Stimulated activated CD8-positive, alpha-beta memory T cell treated with anti-CD3 and anti-CD28 coated beads, Interleukin-2, amount 100 ng/mL, for 48 hours (primary cell): ENCODE measurements around the gene TEKTIP1.
A peak's percentile ranks its signal among the peaks of the same experiment; 100 is the strongest.
"Not testable (repeated sequence)": the region's sequence is repeated elsewhere in the genome, so short reads cannot be mapped to it uniquely, and the experiment has no call there.

Experiments
- DNase-seq, 2 donors: peaks; one replicate each; pipeline ENCODE4 v3.0.0-alpha.2; 2020; ENCODE audit warnings: low read depth in 2 of 2

The TEKTIP1 gene

DNA sequence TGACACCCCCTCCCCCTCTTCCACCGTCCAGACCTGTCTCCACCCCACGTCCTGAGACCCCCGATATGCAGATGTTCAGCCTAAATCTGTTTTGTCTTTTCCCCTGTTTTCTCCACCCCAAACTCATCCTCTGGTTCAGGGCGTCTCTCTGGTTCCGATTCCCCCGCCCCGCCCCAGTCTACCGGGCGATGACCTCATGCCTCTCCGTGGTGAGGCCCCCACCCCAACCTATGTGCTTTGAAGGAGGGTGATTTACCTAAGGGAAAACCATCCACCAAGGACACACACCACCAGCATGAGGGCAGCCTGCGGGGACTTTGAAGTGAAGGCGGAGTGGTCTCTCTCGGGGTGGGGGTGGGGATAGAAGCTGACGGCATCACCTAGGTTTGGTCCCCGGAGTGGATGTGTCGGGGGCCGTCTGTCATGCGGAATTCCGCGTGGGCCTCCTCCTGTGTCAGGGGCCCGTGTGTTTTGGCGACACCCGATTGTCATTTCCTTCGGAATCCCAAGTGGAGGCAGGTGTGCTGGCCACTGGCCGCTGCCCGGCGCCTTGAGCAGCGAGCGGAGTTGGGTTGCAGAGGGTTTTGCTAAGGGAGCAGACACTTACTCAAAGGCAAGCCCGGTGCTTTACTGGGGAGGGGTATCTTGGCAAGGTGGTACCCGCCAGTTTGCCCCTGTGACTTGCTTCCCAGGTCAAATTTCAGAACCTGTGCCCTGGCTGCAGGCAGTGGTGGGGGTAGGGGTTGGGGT, 31.4 kb upstream of the TEKTIP1 start:
- no peak for DNase-seq

DNA sequence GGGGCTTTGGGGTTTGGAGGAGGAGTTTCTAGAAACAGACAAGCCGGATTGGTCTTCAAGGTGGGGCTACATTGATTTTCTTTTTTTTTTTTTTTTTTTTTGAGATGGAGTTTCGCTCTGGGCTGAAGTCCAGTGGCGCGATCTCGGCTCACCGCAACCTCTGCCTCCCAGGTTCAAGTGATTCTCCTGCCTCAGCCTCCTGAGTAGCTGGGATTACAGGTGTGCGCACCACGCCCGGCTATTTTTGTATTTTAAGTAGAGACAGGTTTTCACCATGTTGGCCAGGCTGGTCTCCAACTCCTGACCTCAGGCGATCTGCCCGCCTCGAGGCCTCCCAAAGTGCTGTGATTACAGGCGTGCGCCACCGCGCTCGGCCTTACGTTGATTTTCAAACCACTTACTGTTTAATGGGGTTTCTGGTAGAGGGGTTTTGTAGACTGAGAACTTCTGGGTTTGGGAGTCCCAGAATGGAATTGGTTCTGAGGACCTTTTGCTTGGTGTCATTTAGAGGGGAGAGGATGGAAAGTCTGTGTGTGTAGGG, 30.8 kb upstream of the TEKTIP1 start:
- DNase-seq: not testable (repeated sequence)

DNA sequence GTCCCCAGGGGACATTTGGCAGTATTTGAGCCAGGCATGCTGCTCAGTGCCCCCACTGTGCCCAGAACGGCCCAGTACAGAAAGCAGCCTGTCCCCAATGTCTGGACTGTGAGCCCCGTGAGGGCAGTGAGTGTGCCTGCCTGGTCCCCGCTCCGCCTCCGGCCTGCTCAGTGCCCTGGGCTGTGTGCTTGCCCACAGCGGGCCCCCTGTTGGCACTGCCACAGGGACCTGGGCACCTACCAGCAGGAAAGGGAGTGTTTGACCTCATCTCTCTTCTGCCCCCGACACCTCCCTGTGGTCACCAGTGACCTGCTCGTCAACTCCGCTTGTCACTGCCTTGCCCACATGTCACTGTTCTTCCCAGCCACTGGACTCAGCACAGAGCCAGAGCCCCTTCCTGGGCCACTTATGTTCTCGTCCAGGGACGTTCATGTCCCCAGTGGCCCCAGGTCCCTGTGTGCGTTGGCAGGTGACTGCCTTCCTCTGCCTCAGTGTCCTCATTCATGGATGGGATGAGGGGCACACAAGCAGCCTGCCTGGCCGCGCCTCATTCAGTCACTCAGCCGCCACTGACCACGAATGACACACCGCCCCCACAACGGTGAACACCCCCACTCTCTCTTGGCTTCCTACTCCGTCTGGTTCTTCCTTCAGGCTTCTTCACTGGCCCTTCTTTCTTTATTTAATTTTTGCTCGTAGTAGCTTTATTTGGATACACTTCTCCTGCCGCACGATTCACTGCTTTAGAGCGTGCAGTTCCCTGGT, 30.0 kb upstream of the TEKTIP1 start:
- no peak for DNase-seq

DNA sequence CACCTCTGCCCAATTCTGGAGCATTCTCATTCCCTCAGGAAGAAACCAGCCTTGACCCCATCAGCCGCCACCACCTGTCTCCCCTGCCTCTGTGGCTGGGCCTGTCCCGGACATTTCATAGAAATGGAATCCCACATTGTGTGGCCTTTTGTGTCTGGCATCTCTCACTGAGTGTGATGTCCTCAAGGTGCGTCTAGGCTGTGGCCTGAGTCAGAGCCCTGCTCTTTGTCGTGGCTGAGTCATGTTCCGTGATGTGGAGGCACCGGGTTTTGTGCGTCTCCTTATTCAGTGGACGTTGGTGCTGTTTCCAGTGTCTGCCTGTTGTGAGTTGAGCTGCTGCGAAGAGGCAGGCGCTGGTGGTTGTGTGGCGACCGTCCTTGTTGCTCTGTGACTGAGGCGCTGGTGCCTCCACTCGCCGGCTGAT, 29.4 kb upstream of the TEKTIP1 start:
- DNase-seq: peak in 1 of 2 donors; percentile 38

DNA sequence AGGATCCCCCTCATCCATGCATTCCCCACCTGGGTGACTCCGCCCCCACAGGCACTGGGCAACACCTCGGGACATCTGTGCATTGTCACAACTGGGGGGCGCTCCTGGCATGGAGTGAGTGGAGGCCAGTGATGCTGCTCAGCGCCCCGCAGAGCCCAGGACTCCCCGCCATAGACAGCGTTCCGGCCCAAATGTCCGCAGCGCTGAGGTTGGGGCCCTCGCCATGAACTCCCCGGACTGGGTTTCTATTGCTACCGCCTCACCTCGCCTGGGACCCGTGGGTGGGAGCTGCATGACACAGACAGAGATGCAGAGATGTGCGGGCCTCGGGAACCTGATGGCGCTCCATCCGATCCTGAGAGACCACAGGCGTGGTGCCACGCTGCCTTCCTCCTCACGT, 28.2 kb upstream of the TEKTIP1 start:
- DNase-seq: no peak

DNA sequence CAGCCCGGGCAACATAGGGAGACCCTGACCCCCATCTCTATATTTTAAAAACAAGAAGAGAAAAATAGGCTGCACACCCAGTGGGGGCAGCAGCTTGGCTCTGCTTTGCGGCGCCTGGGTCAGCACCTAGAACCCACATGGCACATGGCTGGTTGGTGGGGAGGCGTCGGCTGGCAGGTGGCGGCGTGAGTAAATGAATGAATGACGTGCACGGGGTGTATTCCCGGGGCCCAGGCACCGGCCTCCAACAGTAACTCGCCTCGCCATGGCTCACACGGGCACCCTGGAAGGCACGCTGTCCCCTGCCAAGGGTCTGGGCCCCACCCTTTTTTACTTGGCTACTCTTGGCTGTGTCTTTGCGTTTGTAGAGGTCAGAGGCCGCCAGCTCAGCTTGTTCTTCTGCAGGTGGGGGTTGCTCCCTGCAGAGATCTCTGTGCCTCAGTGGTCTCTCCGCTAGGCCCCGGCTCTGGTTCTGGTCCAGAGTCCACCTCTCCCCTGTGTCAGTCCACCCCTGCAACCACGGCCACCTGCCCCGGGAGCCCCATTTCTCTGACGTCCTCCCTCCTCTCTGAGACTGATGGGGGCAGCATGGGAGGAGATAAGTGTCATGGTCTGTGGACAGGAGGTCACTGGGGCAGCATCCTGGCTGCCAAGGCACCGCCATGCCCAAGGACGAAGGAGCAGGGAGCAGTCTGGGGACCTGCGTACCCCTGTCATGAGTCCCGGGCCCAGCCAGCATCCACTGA, 27.3 kb upstream of the TEKTIP1 start:
- no peak for DNase-seq

DNA sequence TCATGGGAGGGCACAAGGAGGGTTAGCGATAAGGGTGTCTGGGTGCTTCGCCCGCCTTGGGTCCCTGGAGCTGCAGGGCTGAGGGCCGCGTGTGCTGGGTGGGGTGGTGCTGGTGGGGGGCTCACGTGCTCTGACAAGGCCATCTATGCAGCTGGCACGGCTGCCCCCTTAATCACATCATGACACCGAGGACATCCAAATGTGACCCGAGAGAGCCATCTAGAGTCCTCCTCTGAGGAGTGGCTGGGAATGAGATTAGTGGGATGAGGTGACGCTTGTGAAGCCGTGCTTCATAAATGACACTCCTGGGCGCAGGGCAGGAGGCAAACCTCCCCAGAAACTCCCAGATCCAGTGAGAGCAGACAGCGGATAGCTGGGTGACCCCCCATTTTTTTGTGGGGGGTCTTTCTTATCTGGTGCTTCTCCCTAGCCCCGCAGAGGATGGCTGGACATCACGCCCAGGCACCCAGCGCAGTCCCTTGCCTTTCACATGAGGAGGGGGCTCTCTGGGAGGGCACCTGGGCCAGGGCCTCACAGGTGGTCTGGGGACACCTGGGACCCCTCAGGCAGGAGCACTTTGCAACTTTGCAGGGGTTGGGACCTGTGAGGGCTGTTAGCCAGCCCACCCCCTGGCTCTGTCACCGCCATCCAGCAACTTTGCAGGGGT, 26.3 kb upstream of the TEKTIP1 start:
- no peak for DNase-seq

DNA sequence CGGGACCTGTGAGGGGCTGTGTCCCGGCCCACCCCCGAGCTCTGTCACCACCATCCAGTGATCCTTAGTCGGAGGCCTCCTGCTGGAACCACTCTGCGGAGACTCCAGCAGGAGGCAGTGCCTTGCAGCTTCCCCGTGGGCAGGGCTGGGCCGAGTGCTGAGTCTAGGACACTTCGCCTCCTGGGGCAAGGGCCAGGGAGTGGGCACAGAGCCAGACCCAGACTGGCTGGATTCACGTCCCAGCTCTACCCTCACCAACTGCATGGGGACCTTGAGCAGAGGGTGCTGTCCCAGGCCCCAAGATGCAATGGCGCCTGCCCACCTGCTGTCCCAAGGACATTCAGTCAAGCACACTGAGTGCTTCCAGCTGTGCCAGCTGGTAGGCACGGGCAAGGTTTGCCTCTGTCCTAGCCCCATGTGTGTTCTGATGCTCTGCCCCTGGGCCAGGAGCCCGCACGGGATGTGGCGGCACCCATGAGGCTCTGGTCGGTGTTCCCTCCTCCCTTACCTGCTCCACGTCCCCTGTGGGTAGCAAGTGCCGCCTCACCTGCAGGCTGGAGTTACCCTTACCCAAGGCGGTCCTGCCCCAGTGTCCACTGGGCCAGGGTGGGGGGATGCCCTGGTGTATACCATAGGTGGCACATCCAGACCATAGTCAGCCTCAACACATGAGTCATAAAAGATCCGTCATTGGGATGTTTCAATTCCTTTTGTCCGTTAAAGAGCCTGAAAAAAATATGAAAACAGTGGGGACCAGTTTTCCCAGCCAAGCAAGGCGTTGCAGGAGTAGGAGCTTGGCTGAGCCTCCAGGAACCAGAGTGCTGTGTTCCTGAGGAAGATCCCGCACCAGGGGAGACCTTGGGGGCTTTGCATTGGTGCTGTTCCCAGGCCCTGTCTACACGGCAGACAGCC, 25.5 kb upstream of the TEKTIP1 start:
- no peak for DNase-seq

DNA sequence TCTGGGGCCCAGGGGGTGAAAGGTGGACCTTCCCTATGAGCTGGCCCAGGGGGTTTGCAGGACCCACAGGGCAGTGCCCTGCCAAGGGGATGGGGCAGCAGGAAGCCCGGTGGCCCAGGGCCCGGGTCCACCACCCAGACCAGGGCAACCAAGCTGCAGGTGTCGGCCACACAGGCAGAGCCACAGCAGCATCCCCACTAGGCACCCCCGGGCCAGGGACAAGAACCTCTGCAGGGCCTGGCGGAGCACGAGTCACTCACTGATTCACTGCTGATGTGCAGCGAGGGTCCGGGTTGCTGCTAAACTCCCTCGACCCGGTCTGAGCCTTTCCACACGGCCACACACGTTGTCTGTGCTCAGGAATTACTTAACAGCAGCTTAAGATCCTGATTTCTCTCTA, 24.0 kb upstream of the TEKTIP1 start:
- no peak for DNase-seq

DNA sequence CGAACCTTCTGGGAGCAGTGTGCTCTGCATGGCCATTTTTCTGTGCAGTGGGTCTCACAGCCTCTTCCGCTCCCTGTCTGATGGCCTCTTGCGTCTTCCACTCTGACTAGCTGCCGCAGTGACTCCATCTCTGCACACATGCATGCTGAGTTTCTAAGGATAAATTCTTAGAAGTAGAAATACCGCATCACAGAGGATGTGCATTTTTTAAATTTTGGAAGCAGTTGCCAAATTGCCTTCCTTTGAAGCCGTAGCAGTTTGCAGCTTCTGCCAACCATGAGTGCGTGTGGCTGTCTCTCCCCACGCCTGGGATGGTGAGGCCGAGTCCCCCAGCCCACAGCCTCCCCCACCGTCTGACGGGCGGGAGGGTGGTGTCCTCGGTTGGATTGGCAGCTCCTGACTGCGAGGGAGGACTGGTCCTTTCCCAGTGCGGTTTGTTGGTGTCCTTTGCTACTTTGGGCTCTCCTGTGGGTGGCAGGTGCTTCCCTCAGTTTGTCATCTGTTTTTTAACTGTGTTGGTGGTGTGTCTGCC, 23.0 kb upstream of the TEKTIP1 start:
- no peak for DNase-seq

DNA sequence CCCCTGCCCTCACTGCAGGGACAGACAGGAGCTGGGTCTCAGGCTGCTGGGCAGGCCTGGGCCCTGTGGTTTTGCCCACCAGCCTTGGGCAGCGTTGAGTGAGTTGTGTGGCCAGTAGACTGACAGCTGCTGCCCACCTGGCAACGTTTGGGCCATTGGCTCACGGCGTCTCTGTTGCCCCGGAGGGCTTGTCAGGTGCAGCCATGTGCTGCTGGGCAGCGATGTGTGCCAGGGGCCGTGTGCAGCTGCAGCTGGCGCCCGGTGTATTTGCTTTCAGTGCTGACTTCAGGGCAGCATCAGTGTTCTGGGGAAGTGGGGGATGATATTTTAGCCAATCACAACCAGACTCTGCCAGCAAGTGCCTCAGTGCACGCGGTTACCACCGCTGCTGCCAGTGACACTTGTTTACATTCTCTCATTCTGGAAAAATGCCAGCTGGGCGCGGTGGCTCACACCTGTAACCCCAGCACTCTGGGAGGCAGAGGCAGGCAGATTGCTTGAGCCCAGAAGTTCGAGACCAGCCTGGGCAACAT, 22.2 kb upstream of the TEKTIP1 start:
- no peak for DNase-seq

DNA sequence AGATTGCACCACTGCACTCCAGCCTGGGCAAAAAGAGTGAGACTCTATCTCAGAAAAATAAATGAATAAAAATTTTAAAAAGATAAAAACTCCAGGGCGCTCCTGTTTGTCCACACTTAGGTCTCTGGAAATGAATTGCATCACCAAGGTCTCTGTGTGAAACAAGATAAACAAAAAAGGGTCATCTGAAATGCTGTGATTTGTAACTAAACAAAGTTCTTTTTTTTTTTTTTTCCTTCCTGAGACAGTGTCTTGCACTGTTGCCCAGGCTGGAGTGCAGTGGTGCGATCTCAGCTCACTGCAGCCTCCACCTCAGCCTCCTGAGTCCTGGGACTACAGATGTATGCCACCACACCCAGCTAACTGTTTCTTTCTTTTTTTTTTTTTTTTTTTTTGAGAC, 21.3 kb upstream of the TEKTIP1 start:
- DNase-seq: no peak

DNA sequence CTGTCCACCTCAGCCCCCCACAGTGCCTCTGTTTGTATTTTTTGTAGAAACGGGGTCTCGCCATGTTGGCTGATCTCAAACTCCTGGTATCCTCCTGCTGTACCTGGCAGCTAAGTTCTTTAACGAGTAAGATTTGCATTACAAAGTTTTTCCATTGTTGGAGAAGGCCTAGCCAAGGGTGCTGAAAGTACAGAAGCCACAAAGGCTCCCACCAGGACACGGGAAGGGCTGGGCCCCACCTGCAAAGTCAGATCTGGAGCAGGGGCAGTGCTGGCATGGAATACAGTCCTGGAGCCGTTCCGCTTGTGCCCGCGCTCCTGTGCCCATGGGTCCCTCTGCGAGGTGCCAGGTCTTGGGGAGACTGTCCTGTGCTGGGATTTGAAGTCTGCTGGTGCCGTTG, 20.7 kb upstream of the TEKTIP1 start:
- DNase-seq: no peak

DNA sequence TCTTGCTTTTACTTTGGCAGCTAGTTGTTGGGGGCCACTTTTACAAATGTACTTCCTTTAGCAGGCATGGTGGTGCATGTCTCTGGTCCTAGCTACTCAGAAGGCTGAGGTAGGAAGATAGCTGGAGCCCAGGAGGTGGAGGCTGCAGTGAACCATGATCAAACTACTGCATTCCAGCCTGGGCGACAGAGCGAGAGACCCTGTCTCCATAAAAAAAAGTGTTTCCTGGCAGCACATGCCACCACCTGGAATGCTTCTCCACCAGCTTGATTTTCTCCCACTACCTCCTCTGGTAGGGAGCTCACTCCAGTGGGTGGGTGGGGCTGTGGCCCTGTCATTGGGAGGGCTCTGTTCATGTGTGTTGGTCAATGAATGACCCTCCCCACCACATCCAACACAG, 20.3 kb upstream of the TEKTIP1 start:
- no peak for DNase-seq

DNA sequence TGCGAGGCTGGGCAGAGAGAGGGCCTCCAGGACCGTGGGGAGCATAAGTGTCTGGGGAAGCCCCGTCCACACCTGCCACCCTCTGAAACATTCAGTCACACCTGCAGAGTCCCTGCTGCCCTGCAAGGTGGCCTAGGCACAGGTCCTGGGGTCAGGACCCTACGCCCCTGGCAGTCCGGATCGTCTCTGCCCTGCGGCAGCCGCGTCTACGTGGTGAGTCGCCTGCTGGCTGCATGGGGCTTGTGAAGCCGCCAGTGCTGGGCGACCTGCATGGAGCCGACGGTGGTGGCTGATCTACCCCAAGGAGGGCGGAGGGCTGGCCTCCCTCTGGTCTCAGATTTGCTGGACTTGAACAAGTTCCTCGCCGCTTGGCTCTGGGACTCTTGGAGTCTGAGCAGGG, 19.8 kb upstream of the TEKTIP1 start:
- DNase-seq: no peak

DNA sequence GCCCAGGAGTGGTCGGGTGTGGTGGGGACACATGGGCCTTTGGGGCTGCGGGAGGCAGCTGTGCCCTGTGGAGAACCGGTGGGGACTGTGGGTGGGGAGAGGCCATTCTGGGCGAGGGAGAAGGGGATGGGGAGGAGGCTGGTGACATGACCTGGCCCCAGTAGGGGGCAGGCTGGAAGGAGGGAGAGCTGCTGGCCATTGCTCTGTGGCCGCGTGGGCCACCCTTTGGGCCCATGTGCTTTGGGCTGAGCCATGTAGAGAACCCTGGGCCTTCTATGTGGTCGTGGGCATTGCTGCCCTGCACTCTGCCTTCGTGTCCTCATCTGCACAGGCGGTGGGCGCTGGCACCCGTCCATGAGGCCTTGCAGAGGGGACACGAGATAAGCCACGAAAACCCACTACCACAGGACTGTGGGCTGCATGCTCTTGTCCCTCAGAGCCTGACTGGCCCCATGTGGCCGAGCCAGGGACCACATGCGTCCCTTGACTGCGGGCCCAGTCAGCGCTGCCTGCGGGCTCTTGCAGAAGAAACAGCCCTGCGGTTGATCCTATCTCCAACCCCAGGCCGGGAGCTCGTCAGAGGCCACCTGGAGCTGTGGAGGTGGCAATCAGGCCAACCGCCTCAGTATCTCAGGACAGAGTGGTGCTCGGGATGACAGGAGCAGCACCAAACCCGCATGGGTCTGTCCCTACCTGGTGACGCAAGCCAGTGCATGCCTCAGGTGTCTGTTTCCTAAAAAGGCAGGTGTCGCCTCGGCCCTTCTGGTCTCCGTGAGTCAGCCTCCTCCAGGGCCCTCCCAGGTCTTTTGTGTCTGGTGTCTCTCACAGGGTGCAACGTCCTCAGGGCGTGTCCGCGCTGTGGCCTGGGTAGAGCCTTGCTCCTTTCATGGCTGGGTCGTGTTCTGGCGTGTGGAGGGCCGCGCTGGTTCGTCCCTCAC, 18.5 kb upstream of the TEKTIP1 start:
- DNase-seq: no peak

DNA sequence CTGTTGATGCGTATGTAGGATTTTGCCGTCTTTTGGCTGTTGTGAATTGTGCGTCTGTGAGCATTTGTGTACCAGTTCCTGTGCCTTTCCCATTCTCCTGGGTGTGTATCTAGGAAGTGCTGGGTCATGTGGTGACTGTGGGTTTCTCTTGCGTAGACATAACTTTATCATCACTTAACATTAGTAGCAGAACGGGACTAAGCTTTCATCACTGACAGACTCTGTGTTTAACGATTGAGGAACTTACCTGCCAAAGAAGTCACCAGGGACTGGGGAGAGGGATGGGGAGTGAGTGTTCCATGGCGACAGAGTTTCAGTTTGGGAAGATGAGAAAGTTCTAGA, 17.9 kb upstream of the TEKTIP1 start:
- DNase-seq: no peak

DNA sequence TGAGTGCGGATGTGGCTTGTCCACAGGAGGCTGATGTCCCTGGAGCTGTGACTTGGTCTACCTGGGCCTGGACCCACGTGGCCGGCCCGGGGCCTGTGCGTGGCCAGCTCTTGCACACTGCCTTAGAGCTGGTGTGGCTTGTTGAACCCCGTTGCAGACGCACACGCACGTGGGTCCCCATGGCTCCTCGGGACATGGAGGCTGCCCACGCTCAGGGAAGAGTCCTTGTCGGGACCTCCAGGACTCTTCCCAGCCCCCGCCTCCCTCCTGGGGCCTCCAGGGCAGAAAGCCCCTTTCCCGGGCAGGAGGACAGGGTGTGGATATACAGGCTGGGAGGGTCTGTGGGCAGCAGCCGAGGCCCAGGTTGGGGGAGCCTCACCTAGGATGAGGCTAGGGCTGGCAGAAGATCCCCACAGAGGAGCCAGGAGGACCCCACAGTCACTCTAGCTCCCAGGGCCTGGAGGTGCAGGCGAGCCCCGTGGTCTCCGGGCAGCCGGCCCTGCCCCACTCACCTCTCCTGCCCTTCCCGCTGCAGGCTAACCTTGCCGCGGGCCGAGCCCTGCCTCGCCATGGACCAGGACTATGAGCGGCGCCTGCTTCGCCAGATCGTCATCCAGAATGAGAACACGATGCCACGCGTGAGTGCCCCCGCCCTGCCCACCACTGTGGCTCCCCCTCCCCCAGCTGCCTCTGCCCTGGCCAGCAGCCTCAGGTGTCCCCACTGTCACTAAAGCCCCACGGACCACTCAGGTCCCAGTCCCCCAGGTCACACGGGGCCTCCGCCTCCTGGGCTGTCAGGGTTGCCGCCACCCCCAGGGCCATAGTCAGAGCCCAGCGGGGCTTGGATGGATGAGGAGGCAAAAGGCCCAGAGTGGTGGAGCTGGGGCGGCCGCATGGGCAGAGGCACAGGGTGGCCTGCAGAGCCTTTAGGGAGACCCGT, 16.3 kb upstream of the TEKTIP1 start:
- DNase-seq: no peak
